Common myeloid progenitor, CD34-positive (primary cell): Measurements from ENCODE around the gene RGMA. TPM values are rescaled to one million over a fixed set of nuclear protein-coding genes. Genes with fewer than 3 reads are reported as not detected.

ENCODE experiments used
- CTCF ChIA-PET: fragments of 350-600 bp; sonication (Branson Sonifier 250); formaldehyde crosslinking; loops from one replicate; lab custom pipeline; 2021; ENCODE audit warnings: antibody characterized with exemption; lab: Charles Lee
- POLR2A ChIA-PET: fragments of 350-600 bp; sonication (Branson Sonifier 250); formaldehyde crosslinking; loops from one replicate; lab custom pipeline; 2021; ENCODE audit warnings: antibody characterized with exemption; lab: Charles Lee
- DNase-seq, 3 donors: peaks; one replicate each; pipeline versions ENCODE4 v3.0.0 to v3.0.0-alpha.2; 2013
- H3K27ac ChIP-seq, 2 experiments: 1 replicate in 1 of 2; 2 replicates in 1 of 2; pipeline ENCODE4 v1.7.0; 2013; ENCODE audit warnings: inconsistent platforms in 2 of 2, low read length in 2 of 2, mild to moderate bottlenecking in 2 of 2, low read depth in 1 of 2, moderate library complexity in 1 of 2; ENCODE audit not compliant: severe bottlenecking in 2 of 2, insufficient read depth in 1 of 2, poor library complexity in 1 of 2
- H3K27me3 ChIP-seq, 5 experiments: replicated peaks in 2 of 5; 1 replicate in 3 of 5; 2 replicates in 2 of 5; pipeline versions ENCODE4 v1.6.1 to v1.7.0; 2013; ENCODE audit warnings: low read length in 4 of 5, mild to moderate bottlenecking in 2 of 5, moderate library complexity in 2 of 5, inconsistent platforms in 1 of 5; ENCODE audit not compliant: insufficient read depth in 5 of 5, control insufficient read depth in 4 of 5
- H3K36me3 ChIP-seq, 4 experiments: 1 replicate in 2 of 4; 2 replicates in 2 of 4; pipeline versions ENCODE4 v1.6.1 to v1.7.0; 2013; ENCODE audit warnings: low read length in 3 of 4, control low read depth in 1 of 4, mild to moderate bottlenecking in 1 of 4; ENCODE audit not compliant: control insufficient read depth in 4 of 4, insufficient read depth in 4 of 4
- H3K4me1 ChIP-seq, 4 experiments: 1 replicate in 3 of 4; 2 replicates in 1 of 4; pipeline versions ENCODE4 v1.6.1 to v1.7.1; 2013; ENCODE audit warnings: low read length in 3 of 4, mild to moderate bottlenecking in 3 of 4, control low read depth in 1 of 4, inconsistent platforms in 1 of 4, moderate library complexity in 1 of 4; ENCODE audit not compliant: control insufficient read depth in 4 of 4, insufficient read depth in 4 of 4; ENCODE audit errors: control extremely low read depth in 1 of 4
- H3K4me3 ChIP-seq, 7 experiments: 1 replicate in 4 of 7; 2 replicates in 3 of 7; pipeline versions ENCODE4 v1.5.1 to v1.7.0; 2013; ENCODE audit warnings: mild to moderate bottlenecking in 7 of 7, low read length in 6 of 7, moderate library complexity in 6 of 7, inconsistent platforms in 2 of 7, low read depth in 2 of 7, control low read depth in 1 of 7; ENCODE audit not compliant: insufficient read depth in 4 of 7, control insufficient read depth in 1 of 7; ENCODE audit errors: extremely low read depth in 1 of 7
- H3K9me3 ChIP-seq, 5 experiments: 1 replicate in 4 of 5; 2 replicates in 1 of 5; pipeline versions ENCODE4 v1.6.1 to v1.7.1; 2013; ENCODE audit warnings: low read length in 4 of 5, mild to moderate bottlenecking in 2 of 5, inconsistent platforms in 1 of 5, low read depth in 1 of 5, moderate library complexity in 1 of 5; ENCODE audit not compliant: control insufficient read depth in 4 of 5, insufficient read depth in 2 of 5; ENCODE audit errors: control extremely low read depth in 1 of 5
- WGBS: methylation state at CpG from one replicate; pipeline ENCODE4 v1.1.5; 2013; ENCODE audit not compliant: insufficient coverage; 5-methylcytosine and 5-hydroxymethylcytosine counted together
- polyA plus RNA-seq: library from polyadenylated mRNA; unstranded; fragments of 120-200 nt; gene quantifications from one replicate; pipeline ENCODE4 v1.2.1, GENCODE V29; 2013

RGMA gene, protein sequence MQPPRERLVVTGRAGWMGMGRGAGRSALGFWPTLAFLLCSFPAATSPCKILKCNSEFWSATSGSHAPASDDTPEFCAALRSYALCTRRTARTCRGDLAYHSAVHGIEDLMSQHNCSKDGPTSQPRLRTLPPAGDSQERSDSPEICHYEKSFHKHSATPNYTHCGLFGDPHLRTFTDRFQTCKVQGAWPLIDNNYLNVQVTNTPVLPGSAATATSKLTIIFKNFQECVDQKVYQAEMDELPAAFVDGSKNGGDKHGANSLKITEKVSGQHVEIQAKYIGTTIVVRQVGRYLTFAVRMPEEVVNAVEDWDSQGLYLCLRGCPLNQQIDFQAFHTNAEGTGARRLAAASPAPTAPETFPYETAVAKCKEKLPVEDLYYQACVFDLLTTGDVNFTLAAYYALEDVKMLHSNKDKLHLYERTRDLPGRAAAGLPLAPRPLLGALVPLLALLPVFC
- polyA plus RNA-seq: 3.8 TPM

DNA sequence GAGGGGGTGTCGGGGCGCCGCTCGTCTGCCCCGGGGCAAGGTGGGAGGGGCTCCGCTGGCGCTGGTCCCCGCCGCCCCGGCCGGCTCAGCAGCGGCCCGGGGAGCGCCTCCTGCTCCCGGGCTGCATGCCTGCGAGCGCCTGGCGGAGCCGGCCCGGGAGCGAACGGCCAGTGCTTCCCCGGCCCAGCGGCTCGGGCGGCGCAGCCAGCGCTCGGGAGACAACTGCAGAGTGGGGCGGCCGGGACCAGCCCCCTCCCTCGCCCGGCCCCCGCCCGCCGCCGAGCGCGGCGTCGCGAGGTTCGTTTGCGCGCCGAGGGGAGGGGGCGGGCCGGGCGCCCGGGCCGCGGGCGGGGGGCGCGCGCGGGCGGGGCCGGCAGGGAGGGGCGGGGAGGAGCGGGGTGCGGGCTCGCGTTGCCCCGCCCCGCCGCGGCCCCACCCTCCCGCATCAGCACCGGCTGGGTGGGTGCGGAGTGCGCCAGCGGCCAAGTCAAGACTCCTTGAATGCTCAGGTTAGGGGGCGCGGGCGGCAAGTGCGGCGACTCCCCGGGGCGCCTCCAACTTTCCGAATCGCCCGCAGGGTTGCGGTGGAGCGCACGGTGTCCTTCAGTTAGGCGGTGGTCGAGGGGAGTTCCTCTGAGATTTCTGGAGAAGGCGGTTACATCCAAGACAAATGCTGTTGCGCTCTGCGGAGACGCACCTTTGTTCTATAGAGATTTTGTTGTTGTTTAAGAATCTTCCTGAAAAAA lies at the start of gene RGMA:
Gene RGMA, minus strand, starts transcription at position 231 of the 746 bp plus-strand sequence. CDS start 279 bp downstream, outside the sequence.
- Histone ChIP-seq H3K27me3 (peaks cover 6 to 77% (median 30%) of the 10 kb centered on the region in 5 experiments), H3K4me1 (peaks cover 0 to 20% (median 14%) of the 10 kb centered on the region in 4 experiments), H3K4me3 (peak within 1 kb of the TSS; percentile 20 to 73 (median 44)), H3K36me3 (no peaks in the 10 kb centered on the region), H3K9me3 (no peaks in the 10 kb centered on the region), H3K27ac (no peak within 1 kb of the TSS)
- peak in 1 of 3 donors; percentile 53 for DNase-seq
- WGBS: under 1% methylated on average over 56 of the region's 92 CpGs
- ChIA-PET CTCF (interaction anchor here (1.0 to 2.0 kb wide), 6 partner anchors 11 to 1031 kb away, joined by 4 to 17 read pairs (median 6); no protein-coding TSS in a partner anchor), POLR2A (no interaction called here)

DNA sequence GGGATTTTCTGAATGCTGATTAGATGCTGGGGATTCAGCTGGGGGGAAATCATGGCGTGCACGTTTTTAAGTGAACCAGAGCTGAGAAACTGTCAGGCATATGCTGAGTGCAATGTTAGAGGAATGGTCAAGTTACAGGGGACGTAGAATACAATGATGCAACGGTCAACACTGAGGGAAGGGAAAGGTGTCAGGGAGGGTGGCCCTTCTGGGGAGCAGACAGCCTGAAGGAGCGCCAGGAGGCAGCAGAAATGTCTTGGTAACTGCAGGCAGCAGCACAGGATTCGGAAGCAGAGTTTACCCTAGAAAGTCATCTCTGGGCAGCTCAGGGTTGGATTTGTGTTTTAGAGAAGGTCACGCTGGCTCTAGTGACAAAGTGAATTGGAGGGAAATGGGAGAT lies 47.6 kb upstream of the RGMA start:
- peaks cover 0 to 3% (median 0%) of the 10 kb centered on the region in 4 experiments for H3K4me1 ChIP-seq
- H3K27ac ChIP-seq: no peak overlapping the region
- H3K27me3 ChIP-seq: no peaks in the 10 kb centered on the region
- ChIA-PET POLR2A (no interaction called here), CTCF (no interaction called here)
- H3K4me3 ChIP-seq: no peak overlapping the region
- no peaks in the 10 kb centered on the region for H3K36me3 ChIP-seq
- DNase-seq: no peak
- WGBS: 89% methylated on average over 6 of the region's 7 CpGs
- no peaks in the 10 kb centered on the region for H3K9me3 ChIP-seq

DNA sequence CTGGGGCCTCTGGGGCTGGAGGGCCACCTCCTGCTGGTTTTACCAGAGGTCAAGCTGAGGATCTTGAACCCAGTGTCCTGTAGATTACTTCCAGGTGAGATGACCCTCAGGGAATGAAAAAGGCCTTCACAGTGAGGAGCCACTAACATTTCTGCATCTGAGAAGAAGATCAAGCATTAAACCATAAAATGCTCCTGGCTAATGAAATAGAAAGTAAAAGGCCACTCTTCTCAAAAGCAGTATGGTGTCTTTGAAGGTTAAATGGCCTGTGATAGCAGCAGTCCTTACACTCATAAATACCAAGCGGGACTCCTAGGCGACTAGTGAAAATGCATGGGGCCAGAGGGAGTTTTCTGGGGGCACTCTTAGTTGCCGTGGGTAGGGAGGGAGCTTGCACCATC lies 47.0 kb upstream of the RGMA start:
- H3K27ac ChIP-seq: no peak overlapping the region
- H3K36me3 ChIP-seq: no peaks in the 10 kb centered on the region
- CTCF ChIA-PET: no interaction called here
- no peaks in the 10 kb centered on the region for H3K4me1 ChIP-seq
- no peaks in the 10 kb centered on the region for H3K27me3 ChIP-seq
- no peak for DNase-seq
- no peak overlapping the region for H3K4me3 ChIP-seq
- no peaks in the 10 kb centered on the region for H3K9me3 ChIP-seq
- 94% methylated on average over 3 of the region's 3 CpGs for WGBS
- POLR2A ChIA-PET: no interaction called here

DNA sequence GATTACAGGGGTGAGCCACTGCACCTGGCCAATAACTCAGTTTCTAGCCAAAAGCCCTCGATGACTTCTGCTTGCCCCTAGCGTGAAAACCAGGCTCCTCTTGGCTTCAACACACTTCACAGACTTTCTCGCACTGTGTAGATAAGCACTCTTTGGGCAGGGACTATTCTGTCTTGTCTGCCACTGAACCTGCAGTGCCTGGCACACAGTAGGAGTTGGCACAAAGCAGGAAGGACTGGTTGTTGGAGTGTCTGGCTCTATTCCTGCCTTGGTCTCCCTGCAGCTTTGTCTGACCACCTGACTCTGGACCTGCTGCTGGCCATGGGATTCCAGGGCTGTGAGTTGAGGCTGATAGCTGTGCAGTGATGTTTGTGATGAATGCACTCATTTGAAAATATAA lies 46.4 kb upstream of the RGMA start:
- Histone ChIP-seq H3K36me3 (no peaks in the 10 kb centered on the region), H3K4me1 (no peaks in the 10 kb centered on the region), H3K4me3 (no peak overlapping the region), H3K9me3 (no peaks in the 10 kb centered on the region), H3K27me3 (no peaks in the 10 kb centered on the region), H3K27ac (no peak overlapping the region)
- DNase-seq: no peak
- WGBS: 88% methylated on average over 2 of the region's 3 CpGs
- CTCF ChIA-PET: no interaction called here
- POLR2A ChIA-PET: no interaction called here

DNA sequence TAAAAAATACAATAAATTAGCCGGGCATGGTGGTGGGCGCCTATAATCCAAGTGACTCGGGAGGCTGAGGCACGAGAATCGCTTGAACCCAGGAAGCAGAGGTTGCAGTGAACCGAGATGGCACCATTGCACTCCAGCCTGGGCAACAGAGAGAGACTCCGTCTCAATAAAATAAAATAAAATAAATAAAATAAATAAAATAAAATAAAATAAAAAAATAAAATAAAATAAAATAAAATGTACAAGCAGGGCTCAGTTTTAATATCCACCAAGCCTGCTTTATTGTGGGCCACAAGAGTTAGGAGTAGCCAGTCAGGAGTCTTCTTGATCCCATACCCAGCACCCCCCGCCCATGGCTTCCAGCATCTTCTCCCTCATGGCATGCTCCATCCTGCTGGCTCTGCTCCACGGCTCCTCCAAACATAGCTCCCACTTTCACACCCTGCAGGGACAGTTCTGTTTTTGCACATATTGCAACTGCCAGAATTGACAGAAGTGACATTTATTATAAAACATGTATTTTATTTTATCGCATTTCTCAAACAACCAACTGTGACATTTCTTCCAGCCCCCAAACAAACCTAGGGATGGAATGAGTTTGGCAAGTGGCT lies 42.6 kb upstream of the RGMA start:
- Histone ChIP-seq H3K36me3 (no peaks in the 10 kb centered on the region), H3K9me3 (no peaks in the 10 kb centered on the region), H3K4me3 (no peak overlapping the region), H3K27me3 (no peaks in the 10 kb centered on the region), H3K4me1 (no peaks in the 10 kb centered on the region), H3K27ac (no peak overlapping the region)
- ChIA-PET POLR2A (no interaction called here), CTCF (no interaction called here)
- DNase-seq: no peak
- WGBS: 97% methylated on average over 4 of the region's 10 CpGs

DNA sequence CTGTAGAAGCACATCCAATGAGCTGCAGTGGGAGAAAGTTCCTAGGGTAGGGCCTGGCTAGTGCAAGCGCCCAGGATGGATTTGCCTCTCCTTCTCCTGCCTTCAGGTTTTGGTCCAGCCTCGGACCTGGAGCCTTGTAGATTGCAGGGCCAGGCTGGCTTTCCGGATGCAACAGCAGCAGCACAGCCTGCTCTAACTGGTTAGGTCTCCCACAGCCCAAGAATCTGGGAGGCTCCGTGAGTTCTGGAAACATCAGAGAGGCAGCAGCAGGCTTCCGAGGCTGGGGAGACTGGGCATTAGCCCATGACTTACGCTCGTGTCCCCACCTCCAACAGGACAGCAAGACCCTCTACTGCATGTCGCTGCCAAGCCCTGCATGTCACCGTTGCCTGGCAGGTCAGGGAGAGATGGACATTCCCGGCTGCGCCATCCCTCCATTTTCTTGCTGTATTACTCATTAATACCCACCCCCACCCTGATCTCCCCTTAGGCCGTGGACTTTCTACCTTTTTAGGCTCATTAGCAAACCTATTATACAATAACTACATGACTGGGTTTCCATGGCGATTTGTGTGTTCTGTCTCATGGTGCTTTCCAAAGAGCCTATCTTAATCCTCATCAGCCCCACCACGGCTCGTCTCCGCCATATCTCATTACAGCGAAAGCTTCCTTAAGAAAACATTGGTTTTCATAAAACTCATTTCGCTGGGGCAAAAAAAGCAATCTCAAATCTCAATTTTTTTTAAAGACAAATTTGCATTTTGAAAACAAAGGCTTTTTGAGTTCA lies 40.9 kb upstream of the RGMA start:
- POLR2A ChIA-PET: no interaction called here
- Histone ChIP-seq H3K27ac (no peak overlapping the region), H3K27me3 (no peaks in the 10 kb centered on the region), H3K9me3 (no peaks in the 10 kb centered on the region), H3K36me3 (no peaks in the 10 kb centered on the region), H3K4me1 (no peaks in the 10 kb centered on the region), H3K4me3 (no peak overlapping the region)
- no peak for DNase-seq
- CTCF ChIA-PET: no interaction called here
- 96% methylated on average over 16 of the region's 18 CpGs for WGBS
